OCI-LY7 (cell line): ENCODE data around the gene MAP3K2. TPM values are rescaled to one million over a fixed set of nuclear protein-coding genes. Genes with fewer than 3 reads are reported as not detected.

Source experiments
- BruUV-seq: library from RNA; stranded (reverse); fragments of 400-500 nt; replicated peaks from 2 replicates; lab custom pipeline; 2021; lab: Mats Ljungman, UMichigan
- CTCF ChIA-PET: fragments of 300-600 bp; sonication (Branson Sonifier 250); formaldehyde crosslinking; loops from one replicate; lab custom pipeline; 2022; ENCODE audit warnings: antibody characterized with exemption; ENCODE audit not compliant: unreplicated experiment; lab: Charles Lee
- POLR2A ChIA-PET: fragments of 300-600 bp; sonication (Branson Sonifier 250); formaldehyde crosslinking; loops from one replicate; lab custom pipeline; 2022; ENCODE audit warnings: antibody characterized with exemption; lab: Charles Lee
- DNase-seq: peaks from one replicate; pipeline ENCODE4 v3.0.0-alpha.2; 2015; ENCODE audit warnings: low spot score
- H2AFZ ChIP-seq: fragments of 200-600 bp; sonication (generic), shearing (Covaris generic); 2 replicates; pipeline ENCODE4 v1.6.1; 2014; ENCODE audit warnings: mild to moderate bottlenecking, antibody characterized with exemption, low read length, moderate library complexity
- H3K27ac ChIP-seq: fragments of 200-600 bp; sonication (generic); 2 replicates; pipeline ENCODE4 v1.5.1; 2014; ENCODE audit warnings: mixed run types, low read depth, mild to moderate bottlenecking, moderate library complexity, low read length, inconsistent platforms; ENCODE audit not compliant: poor library complexity, severe bottlenecking
- H3K36me3 ChIP-seq: fragments of 200-600 bp; sonication (generic); 2 replicates; pipeline ENCODE4 v1.6.1; 2014; ENCODE audit warnings: mild to moderate bottlenecking, antibody characterized with exemption, low read length, moderate library complexity, mixed read lengths; ENCODE audit not compliant: insufficient read depth
- H3K4me1 ChIP-seq: fragments of 200-600 bp; sonication (generic); 2 replicates; pipeline ENCODE4 v1.5.1; 2014; ENCODE audit warnings: mild to moderate bottlenecking, low read length; ENCODE audit not compliant: insufficient read depth, poor library complexity, severe bottlenecking
- H3K4me2 ChIP-seq: fragments of 200-600 bp; sonication (generic); 2 replicates; pipeline ENCODE4 v1.6.1; 2014; ENCODE audit warnings: mild to moderate bottlenecking, low read length
- H3K4me3 ChIP-seq: fragments of 200-600 bp; sonication (generic); 2 replicates; pipeline ENCODE4 v1.5.1; 2014; ENCODE audit warnings: mild to moderate bottlenecking, low read depth, low read length; ENCODE audit not compliant: poor library complexity, severe bottlenecking
- H3K79me2 ChIP-seq: fragments of 200-600 bp; sonication (generic); 2 replicates; pipeline ENCODE4 v1.6.1; 2016; ENCODE audit warnings: low read depth, mild to moderate bottlenecking, low read length, moderate library complexity, mixed read lengths; ENCODE audit not compliant: insufficient read depth
- H3K9me2 ChIP-seq: fragments of 200-600 bp; sonication (generic); 2 replicates; pipeline ENCODE4 v1.6.1; 2016; ENCODE audit warnings: mild to moderate bottlenecking, low read length, mixed read lengths; ENCODE audit not compliant: insufficient read depth
- H3K9me3 ChIP-seq: fragments of 200-600 bp; sonication (generic); 2 replicates; pipeline ENCODE4 v1.6.1; 2014; ENCODE audit warnings: mild to moderate bottlenecking, mixed run types, low read length, mixed read lengths
- H4K20me1 ChIP-seq: fragments of 200-600 bp; sonication (generic); 2 replicates; pipeline ENCODE4 v1.6.1; 2014; ENCODE audit warnings: mild to moderate bottlenecking, antibody characterized with exemption, low read length, moderate library complexity, mixed read lengths; ENCODE audit not compliant: insufficient read depth
- EZH2phosphoT487 ChIP-seq: fragments of 200-600 bp; sonication (generic); IDR thresholded peaks from 2 replicates; pipeline ENCODE4 v1.6.1; 2018; ENCODE audit warnings: low read depth, borderline replicate concordance, mild to moderate bottlenecking, mixed run types, antibody characterized with exemption, low read length, moderate library complexity, mixed read lengths
- intact Hi-C: fragments of 100-400 bp; cut with micrococcal nuclease; formaldehyde crosslinking; loops from one replicate; pipeline ENCODE4 v1.10.0; 2022; ENCODE audit not compliant: unreplicated experiment
- total RNA-seq, 2 experiments: library from RNA; depleted of rRNA in 1 of 2; stranded (reverse); fragments of >200 nt in 1 of 2; shearing (Covaris generic) in 1 of 2; gene quantifications; 2 replicates each; pipeline ENCODE4 v1.2.3, GENCODE V29; 2014 to 2022
- TF ChIP-seq, protein P1 (sequence below): fragments of 200-600 bp; sonication (generic); conservative IDR thresholded peaks from 2 replicates; pipeline ENCODE4 v1.5.1; 2014; ENCODE audit warnings: mild to moderate bottlenecking, antibody characterized with exemption, low read length, moderate library complexity, mixed read lengths

MAP3K2 gene
- total RNA-seq, 2 experiments from 2014 or later: 33.2 to 52.5 TPM

DNA sequence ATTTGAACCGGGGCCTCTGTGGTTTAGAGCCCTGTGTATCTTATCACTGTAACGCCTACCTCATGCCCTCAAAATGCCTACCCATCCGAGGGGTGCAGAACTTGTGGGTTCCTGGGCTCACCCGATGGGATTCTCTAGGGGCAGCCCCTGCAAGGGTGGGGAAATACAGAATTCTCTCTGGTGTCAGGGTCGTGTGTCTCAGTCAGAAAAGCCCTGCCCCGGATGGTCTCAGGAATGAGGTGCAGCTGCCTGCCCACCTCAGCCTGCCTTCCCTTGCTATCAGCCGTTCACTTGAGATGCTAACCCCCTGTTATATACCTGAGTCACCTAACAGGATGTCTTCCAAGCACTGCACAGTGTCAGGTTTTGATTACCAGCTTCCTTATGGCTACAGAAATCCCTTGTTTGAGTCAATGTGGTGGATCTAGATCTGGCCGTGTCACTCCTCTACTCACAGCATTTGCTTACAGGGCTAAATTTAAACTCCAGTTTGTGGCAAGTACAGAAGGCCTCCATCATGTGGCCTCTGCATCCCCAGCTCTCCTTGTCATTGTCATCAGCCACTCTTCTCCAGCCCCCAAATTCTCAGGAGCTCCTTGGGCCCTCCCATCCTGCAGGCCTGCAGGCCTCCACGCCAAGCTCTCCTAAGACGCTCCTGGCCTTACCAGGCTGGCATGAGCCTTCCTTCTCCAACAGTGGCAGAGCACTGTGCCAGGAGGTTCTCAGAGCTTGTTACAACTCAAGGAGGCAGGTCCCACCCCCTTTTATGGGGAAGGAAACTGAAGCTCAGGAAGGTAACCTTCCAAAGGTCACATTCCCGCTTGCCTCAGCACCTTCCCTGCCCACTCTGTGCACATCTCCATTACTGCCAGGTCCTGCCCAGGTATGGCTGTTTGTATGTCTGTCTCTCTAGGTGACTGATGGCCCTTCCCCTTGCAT, 14.3 kb upstream of the MAP3K2 start:
- no peaks in the 10 kb centered on the region for H3K9me2 ChIP-seq
- no TSS peak for BruUV-seq
- H4K20me1 ChIP-seq: no peaks in the 10 kb centered on the region
- no peaks in the 10 kb centered on the region for H3K36me3 ChIP-seq
- POLR2A ChIA-PET: interaction anchor here (0.6 to 0.7 kb wide), 3 partner anchors 15 to 74 kb away, joined by 3 read pairs; no protein-coding TSS in a partner anchor
- H3K9me3 ChIP-seq: no peaks in the 10 kb centered on the region
- H3K4me2 ChIP-seq: no peak overlapping the region
- no peak overlapping the region for H3K4me3 ChIP-seq
- H3K4me1 ChIP-seq: peaks cover 35% of the 10 kb centered on the region
- CTCF ChIA-PET: no interaction called here
- no peak overlapping the region for H3K27ac ChIP-seq
- no peaks in the 10 kb centered on the region for H3K79me2 ChIP-seq
- intact Hi-C loops: no loop called here
- TF ChIP-seq EZH2phosphoT487: no peak
- TF ChIP-seq, protein P1, sequence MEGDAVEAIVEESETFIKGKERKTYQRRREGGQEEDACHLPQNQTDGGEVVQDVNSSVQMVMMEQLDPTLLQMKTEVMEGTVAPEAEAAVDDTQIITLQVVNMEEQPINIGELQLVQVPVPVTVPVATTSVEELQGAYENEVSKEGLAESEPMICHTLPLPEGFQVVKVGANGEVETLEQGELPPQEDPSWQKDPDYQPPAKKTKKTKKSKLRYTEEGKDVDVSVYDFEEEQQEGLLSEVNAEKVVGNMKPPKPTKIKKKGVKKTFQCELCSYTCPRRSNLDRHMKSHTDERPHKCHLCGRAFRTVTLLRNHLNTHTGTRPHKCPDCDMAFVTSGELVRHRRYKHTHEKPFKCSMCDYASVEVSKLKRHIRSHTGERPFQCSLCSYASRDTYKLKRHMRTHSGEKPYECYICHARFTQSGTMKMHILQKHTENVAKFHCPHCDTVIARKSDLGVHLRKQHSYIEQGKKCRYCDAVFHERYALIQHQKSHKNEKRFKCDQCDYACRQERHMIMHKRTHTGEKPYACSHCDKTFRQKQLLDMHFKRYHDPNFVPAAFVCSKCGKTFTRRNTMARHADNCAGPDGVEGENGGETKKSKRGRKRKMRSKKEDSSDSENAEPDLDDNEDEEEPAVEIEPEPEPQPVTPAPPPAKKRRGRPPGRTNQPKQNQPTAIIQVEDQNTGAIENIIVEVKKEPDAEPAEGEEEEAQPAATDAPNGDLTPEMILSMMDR: no peak
- no peak overlapping the region for H2AFZ ChIP-seq
- no peak for DNase-seq

DNA sequence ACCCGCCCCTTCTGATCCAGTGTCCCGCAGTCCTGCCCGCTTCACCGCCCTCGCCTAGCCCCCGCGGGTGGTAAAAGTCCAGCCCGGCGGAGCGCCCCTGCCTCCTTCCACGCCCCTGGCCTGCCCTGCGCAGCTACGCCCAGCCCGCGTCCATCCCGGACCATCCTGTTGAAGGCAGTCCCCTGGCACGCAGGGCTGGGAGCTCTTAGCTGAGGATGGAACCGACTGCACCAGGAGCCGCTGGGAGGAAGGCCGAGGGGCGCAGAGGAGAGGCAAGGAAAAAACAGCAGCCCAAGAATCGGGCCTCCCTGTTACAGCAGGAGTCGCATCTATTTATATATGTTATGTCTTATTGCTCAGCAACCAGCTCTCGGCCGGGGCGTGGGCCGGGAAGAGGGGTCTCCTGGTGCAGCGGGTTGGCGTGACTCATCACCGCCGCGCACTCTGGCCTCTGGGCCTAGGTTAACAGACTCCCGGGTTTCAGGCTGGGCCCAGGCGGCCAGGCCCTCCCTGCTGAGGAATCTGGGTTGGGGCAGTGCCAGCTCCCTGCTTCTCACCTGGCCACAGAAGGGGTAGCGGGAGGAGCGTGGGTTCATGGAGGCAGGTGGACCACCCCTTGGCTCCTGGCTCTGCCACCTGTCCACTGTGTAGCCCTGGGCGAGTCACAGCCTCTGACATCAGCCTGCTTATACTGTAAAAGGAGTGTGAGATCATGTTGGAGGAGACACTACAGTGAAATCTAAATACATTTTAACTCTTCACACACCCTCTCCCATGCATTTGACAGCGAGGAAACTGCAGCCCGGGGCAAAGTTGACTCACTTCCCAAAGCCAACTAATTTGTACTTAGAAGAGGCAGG, 13.4 kb upstream of the MAP3K2 start:
- Histone ChIP-seq H3K79me2 (no peaks in the 10 kb centered on the region), H3K27ac (no peak overlapping the region), H3K4me1 (peaks cover 35% of the 10 kb centered on the region), H2AFZ (no peak overlapping the region), H3K4me3 (no peak overlapping the region), H3K9me3 (no peaks in the 10 kb centered on the region), H3K4me2 (no peak overlapping the region), H3K9me2 (no peaks in the 10 kb centered on the region), H3K36me3 (no peaks in the 10 kb centered on the region), H4K20me1 (no peaks in the 10 kb centered on the region)
- no peak for DNase-seq
- POLR2A ChIA-PET: no interaction called here
- CTCF ChIA-PET: no interaction called here
- intact Hi-C loops: no loop called here
- TF ChIP-seq, protein P1: no peak
- TF ChIP-seq EZH2phosphoT487: no peak
- no TSS peak for BruUV-seq
